HG03045 (cell line): ENCODE data around the gene CMC4.

Experiments used
- ATAC-seq: cut with Tn5 transposase; IDR thresholded peaks from one replicate; pipeline ENCODE4 v1.9.1; 2021; ENCODE audit warnings: mild to moderate bottlenecking, moderate library complexity; ENCODE audit not compliant: unreplicated experiment

CMC4 gene

DNA sequence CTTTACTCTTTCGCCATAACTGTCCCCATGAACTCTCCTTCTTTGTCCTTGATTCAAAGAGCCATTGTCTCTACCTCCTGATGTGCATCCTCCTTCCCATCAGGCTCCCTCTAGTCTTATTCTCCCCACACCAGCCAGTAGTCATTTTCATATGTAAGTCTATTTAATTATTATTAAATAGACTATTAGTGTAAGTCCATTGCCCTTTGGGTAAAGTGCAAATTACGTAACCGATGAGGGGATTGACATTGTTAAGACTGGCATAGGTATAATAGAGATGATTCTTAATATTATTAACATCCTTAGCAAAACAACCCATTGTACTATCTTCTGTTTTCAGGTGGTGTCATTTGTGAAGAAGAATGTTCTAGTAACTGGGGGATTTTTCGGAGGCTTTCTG is 16.7 kb downstream of the CMC4 start:
- ATAC-seq = no peak

DNA sequence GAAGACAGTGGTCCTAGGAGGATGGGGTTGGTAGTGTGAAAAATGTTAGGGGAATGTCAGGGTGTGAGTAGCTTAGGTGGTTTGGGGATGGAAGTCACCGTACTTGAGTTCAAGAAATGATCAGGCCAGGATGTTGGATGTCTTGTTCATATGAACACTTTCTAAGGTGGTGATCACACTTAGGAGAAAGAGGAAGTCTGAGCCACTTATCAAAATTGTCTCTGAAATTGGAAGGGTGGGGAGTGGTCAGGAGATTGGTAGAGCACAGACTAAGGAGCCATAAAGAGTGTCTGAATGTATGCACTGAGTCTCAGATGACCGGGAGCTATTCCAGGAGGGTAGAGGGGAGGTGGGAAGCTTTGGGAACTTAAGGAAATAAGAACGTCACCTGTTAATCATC is 17.3 kb downstream of the CMC4 start:
- no peak for ATAC-seq

DNA sequence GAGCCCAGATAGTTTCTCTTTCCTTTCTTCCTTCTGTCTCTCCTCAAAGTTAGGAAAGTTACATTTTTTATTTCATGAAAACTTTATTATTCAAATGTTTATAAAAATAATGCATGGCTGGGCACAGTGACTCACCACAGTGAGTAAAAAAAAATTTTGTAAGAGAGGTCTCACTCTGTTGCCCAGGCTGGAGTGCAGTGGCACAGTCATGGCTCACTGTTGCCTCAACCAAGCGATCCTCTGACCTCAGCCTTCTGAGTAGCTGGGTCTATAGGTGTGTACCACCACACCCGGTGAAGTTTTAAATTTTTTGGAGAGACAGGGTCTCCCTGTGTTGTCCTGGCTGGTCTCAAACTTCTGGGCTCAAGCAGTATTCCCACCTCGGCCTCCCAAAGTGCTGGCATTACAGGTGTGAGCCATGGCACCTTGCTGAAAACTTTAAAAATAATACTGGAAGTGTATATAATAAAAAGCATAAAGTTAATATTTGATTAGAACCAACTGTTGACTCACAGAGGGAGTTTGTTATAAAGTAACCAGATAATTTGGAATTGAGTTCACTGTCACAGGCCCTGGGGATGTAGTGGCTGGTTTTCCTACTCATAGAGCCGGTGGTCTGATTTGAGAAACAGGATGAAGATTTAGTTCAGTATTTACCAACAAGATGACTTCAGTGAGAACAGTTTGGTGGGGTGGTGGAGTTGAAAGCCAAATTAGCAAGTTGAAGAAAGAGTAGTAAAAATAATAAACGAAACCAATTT is 18.0 kb downstream of the CMC4 start:
- ATAC-seq = no peak

DNA sequence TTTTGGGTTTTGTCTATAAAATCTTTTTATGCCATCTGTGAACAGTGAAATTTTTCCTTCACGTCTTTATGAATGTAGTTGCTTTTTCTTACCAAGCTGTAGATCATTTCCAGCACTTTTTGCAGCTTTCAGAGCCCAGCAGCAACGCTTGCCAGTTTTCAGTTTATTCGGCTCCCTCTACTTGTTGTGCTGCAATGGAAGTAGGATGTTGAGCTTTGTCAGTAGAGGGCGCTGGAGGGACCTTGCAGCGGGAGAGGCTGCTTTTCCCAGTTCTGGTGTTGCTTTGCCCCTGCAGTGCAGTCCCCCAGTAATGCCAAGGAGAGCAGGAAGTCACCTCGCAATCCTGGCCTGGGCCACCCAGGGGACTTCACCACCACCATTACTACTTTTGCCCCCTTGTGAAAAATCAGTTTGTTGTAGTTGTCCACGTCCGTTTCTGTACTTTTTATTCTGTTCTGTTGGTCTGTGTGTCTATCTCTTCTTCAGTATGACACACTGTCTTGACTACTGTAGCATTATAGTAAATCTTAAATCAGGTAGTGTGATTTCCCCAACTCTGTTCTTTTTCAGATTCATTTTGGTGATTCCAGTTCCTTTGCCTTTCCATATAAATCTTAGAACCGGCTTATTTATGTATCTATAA is 21.8 kb downstream of the CMC4 start:
- ATAC-seq = no peak

DNA sequence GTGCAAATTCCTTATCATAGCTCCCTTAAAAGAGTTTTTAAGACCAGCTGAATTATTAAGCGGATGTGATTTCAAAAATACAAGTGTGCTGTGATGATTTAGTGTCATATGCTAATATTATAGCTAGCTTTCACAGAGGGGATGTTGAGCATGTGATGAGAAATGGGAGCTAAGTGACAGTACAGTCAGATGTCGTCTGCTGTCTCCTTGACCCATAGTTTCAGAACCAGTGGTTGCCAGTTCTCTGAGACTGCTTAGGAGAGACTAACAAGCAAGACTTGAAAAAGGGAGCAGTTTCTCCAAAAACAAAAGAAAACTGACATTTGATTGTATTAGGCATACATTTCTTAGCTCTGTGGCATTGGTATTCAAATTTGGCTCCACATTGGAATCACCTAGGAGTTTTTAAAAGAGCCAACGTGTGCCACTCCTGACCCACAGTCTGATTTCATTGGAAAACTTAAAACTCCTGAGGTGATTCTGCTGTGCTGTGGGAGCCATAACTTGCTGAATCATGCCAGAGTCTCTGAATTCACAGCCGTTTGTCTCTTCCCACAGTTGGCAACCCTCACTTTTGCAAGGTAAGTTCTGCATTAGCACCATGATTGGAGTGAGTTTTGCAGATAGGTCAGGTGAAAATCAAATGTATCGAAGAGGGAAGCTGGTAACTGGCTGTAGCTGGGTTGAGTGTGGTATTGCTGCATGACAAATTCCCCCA is 24.0 kb downstream of the CMC4 start:
- no peak for ATAC-seq

DNA sequence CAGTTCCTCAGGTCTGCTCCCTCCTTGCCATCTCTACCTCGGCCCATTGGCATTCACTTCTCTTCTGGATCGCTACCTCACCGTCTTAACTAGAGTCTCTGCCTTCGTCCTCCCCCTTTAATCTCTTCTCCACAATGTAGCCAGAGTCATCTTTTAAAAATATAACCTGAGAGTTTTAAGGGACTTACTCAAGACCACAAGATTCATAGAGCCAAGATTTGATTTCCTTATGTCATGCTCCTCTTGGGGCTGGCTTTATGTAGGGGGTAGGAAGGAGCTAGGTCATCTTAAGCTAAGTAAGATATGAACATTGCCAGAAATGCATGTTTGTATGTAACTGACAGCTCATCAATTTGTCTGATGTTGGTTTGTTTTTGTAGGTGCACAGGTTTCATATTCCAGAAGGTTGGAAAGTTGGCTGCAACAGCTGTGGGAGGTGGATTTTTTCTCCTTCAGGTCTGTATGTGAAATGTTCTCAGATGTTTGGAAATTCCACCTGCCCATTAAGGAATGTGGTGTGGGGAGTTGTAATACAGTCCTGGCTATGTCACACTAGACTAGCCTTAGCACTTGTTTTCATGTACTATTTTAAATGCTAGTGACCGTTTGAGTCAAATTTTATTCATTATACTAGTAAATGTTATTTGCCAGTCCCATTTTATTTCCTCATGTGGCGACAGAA is 24.7 kb downstream of the CMC4 start:
- no peak for ATAC-seq

DNA sequence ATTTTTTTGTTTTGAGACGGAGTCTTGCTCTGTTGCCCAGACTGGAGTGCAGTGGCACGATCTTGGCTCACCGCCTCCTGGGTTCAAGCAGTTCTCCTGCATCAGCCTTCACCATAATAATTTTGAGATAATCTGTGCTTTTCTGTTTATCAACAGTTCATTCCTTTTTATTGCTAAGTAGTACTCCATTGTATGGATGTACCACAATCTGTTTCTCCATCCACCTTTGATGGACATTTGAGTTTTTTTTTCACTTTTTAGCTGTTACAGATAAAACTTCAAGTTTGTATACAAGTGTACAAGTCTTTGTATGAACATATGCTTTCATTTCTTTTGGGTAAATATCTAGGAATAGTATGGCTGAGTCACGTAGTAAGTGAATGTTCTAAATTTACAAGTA is 35.2 kb downstream of the CMC4 start:
- ATAC-seq = no peak

DNA sequence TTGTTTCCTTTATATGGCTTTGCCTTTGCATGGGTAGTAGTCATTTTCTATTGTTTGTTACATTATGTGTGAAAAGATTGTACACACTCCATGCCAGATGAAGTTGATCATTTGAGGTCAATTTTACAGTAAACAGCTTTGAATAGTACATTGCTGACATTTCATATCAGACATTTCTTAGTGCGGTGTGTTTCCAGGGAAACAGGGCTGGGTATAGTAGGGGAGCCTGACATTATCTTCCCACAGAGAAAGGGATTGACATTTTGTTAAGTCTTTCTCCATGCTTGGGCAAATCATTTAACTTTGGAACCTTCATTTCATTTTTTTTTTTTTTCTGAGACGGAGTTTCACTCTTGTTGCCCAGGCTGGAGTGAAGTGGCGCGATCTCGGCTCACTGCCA is 39.3 kb downstream of the CMC4 start:
- no peak for ATAC-seq

DNA sequence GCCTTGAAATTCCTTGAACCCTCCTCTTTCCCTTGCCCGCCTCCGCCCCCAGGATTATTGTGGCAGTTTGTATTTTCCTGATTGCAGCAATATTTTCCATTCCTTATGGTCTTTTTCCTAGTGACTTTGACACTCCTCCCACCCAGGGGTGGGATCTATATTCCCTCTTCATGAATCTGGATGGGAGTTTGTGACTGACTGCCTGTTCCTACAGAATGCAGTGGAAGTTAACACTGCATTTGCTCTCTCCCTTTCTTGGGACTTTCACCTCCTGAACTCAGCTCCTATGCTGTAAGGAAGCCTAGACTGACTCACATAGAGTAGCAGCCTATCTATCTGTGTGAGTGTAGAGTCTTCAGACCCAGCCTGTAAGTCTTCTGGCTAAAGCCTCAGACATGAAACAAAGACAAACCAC is 42.1 kb downstream of the CMC4 start:
- no peak for ATAC-seq

DNA sequence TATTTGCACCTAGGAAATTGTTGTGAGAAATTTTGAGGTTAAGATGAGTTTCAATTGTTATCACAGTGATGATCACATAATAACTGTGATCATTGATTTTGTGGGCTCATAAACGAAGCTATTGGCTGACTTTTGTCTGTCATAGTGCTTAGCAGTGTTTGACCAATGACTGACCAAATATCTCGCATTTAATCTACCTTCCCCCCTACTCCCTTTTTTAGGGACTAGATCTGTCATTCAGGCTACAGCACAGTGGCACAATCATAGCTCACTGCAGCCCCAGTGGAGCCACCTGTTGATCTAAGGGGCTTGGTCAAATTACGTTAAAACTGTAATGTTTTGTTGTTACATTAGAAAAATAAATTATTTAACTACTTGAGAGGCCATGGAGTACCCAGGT is 42.8 kb downstream of the CMC4 start:
- ATAC-seq = no peak

DNA sequence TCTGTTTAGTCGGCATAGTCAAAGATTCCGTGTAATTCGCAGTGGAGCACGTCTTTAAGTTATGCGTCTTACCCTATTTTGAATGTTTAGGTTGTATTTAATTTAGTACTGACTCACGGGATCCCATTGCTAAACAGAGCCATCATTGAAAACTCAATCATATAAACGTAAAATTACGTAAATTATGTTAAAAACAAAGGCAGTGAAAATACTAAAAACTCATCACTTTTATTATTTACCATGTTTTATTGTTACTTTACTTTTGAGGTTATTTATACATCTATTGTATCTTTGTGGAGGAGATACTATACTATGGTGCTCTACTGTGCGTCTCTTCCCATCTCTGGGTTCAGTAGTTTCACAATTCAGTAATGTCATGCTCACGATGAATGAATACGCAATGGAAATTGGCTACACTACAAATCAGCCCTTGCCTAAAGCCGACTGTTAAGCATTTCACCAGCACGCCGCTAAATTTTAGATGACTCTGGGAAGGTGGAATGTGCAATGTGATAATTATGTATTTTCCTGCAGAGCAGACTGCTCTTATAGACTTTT is 43.3 kb downstream of the CMC4 start:
- no peak for ATAC-seq

DNA sequence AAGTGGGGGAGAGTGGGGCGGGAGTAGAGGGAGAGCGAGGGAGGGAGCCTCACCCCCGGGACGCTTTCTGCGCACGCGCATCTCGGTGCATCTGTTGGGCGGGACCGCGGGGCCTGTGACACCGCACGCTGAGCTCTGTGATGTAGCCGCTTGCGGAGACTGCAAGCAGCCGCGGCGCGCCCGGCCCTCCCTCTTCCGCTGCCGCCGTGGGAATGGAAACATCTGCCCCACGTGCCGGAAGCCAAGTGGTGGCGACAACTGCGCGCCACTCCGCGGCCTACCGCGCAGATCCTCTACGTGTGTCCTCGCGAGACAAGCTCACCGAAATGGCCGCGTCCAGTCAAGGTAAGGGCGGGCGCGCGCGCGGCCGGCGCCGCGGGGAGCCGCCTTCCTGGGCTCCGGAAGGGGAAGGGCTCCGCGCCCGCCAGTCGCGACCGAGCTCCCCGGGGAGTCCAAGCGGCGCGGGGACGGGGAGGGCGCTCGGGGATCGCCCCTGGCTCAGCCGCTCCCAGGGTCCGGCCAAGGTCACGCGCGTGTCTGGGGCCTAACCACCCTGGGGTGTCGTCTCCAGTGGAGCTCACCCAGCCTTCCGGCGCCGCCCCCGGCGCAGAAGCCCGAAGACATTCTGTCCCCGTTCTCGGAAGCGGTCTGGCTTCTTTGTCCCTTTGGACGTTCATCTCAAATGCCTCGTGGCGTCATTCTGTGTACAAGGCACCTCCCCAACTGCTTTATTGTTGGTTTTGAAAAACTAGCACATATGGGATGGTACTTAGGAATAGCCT is 44.0 kb downstream of the CMC4 start, which contains the start of gene FUNDC2:
Gene FUNDC2, plus strand, starts transcription at position 118 of the 782 bp plus-strand sequence. Its CDS starts 95 bp downstream, at position 213.
- peak; percentile 92 for ATAC-seq

DNA sequence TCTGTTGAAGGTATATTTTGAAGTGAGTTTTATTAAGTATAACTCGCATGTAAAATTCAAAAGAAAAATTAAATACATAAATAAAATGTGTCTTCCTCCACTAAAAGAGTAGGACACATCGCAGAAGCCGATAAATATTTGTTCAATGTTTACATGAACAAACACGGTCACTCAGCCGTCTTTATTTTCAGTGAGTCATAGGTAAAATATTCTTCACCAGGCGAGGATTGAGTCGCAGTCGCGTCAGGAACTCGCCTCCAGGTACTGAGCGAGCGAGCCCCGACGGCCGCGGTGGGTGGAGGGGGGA is 44.6 kb downstream of the CMC4 start:
- ATAC-seq = no peak

DNA sequence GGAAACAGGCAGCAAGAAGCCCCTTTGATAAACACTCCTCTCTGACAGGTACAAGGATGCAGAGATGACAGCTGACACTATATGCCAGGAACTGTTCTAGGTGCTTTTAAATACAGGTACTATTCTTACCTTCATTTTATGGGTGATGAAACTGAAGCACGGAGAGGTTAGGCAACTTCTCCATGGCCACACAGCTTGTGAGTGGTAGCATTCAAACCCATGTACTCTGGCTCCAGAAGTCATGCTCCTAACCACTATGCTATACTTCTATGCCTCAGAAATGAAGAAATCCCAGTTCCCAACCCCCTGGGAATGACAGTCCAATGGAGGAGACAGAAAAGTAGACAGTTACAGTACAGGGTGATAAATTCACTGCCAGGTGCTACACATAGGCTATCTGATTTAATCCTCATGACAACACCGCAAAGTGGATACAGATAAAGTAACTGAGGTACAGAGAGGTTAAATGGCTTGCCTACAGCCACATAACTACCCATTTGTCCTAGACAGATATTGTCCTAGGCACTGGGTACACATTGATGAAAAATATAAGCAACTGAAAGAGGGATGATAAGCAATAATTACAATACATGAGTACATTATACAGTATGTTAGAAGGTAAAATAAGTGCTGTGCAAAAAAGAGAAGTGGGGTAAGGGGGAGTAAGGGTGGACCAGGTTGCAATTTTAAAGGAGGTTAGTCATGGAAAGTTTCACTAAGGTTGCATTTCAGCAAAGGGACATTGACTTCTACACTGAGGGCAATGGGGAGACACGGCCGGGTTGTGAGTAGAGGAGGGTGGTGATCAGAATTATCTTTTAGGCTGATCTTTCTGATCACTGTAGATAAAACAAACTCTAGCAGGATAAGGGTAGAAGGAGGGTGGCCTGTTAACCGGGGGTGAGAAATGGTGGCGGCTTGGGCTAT is 46.8 kb downstream of the CMC4 start:
- ATAC-seq = no peak

DNA sequence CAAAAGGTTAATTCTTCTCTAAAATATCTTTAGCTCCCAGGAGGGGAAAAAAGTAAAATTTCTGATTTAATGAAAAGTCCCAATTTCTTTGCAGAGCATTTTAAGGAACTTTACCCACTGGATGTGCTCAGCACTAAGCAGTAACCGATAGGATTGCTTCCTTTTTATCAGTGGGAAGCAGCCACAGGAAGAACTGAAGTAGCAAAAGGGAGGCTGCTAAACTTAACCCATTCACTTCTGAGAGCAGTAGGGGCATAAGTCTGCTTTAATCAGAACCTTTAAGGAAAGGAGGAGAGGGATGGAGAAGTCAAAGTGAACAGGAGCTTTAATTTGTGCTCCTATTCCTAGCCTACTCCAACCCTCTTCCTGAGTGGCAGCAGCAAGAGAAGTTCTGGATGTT is 48.4 kb downstream of the CMC4 start, which contains the start of gene F8:
Gene F8, minus strand, starts transcription at position 139 of the 400 bp plus-strand sequence. CDS start 171 bp downstream, outside the sequence.
- ATAC-seq = no peak

DNA sequence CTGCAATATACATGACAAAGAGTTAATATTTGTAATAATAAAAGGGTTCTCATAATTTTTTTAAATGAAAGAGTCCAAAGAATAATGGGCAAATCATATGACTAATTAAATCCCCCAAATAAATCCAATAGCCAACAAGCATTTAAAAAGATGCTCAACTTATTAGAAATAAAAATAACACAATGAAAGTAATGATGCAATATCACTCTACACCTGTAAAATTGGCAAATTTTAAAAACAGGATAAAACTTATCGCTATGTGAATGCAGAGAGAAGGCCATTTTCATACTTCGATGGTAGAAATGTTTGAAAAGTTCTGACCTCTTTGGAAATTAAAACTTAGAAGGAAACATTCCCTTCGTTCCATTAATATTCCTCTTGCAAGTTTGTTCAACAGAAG is 50.3 kb downstream of the CMC4 start:
- ATAC-seq = no peak
